ENCODE results near the gene TMPRSS9.

- TF ChIP-seq EZH2 (IDR thresholded peaks at IDR 0.05; ENCODE audit: insufficient read depth, poor library complexity, severe bottlenecking): no peak
- TF ChIP-seq EZH2phosphoT487 (IDR thresholded peaks at IDR 0.05; ENCODE audit: insufficient read depth, low read depth): no peak
Measured at GRCh38 chr19:2389594-2389993, 29.5 kb downstream of the TMPRSS9 start.

All from GM23248 (cell line).